Measurements from ENCODE around the gene SFTA2.

Gene SFTA2

GRCh38 chr6:30889921-30890645, 41.9 kb downstream of the SFTA2 start:
- no peak for DNase-seq

- DNase-seq, result no peak
These were observed 42.5 kb downstream of the SFTA2 start for GRCh38 chr6:30889496-30889885.

GRCh38 chr6:30888816-30889495, 43.0 kb downstream of the SFTA2 start:
- no peak for DNase-seq

GRCh38 chr6:30887901-30888815, 43.8 kb downstream of the SFTA2 start:
- peak; percentile 15 for DNase-seq

- DNase-seq, result no peak
These were observed 45.1 kb downstream of the SFTA2 start for GRCh38 chr6:30886897-30887255.

- peak; percentile 41 for DNase-seq
These were observed 45.7 kb downstream of the SFTA2 start for GRCh38 chr6:30885999-30886896.

- no peak for DNase-seq
These were observed 46.4 kb downstream of the SFTA2 start for GRCh38 chr6:30885481-30885998.

- no peak for DNase-seq
These were observed 47.2 kb downstream of the SFTA2 start for GRCh38 chr6:30884521-30885480.

- no peak for DNase-seq
These were observed 48.1 kb downstream of the SFTA2 start, which contains the start of gene DDR1 for GRCh38 chr6:30883685-30884520. Gene DDR1 (plus strand): TSS chr6:30884519. CDS start chr6:30888730, 4,211 bp downstream.

GRCh38 chr6:30882759-30883684, 48.9 kb downstream of the SFTA2 start:
- DNase-seq, result no peak

GRCh38 chr6:30882204-30882758, 49.7 kb downstream of the SFTA2 start:
- no peak for DNase-seq

GRCh38 chr6:30881392-30882203, 50.4 kb downstream of the SFTA2 start:
- DNase-seq, result no peak
